Stimulated activated CD8-positive, alpha-beta memory T cell treated with anti-CD3 and anti-CD28 coated beads, Interleukin-15, amount 100 ng/mL, for 1 hour (primary cell): ENCODE data around the gene ZNF280A.
"Not testable (repeated sequence)": the region's sequence is repeated elsewhere in the genome, so short reads cannot be mapped to it uniquely, and the experiment has no call there.

Source experiments
- DNase-seq: peaks from one replicate; pipeline ENCODE4 v3.0.0-alpha.2; 2020; ENCODE audit warnings: low read depth

The ZNF280A gene

DNA sequence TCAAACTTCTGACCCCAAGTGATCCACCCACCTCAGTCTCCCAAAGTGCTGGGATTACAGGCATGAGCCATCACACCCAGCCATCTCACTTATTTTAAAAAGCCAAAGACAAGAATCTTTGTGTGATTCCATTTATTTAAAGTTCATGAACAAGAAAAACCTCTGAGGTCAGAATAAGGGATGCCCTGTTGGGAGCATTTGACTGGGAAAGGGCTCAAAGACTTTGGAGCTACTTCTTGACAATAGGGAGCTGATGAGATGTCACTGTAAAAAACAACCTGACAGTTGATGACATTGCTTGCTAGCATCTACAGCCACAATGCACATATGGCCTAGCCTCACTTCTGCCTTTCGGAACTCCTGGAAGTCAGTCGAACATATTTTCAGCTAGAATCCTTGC lies 6.5 kb downstream of the ZNF280A start:
- DNase-seq, result no peak

DNA sequence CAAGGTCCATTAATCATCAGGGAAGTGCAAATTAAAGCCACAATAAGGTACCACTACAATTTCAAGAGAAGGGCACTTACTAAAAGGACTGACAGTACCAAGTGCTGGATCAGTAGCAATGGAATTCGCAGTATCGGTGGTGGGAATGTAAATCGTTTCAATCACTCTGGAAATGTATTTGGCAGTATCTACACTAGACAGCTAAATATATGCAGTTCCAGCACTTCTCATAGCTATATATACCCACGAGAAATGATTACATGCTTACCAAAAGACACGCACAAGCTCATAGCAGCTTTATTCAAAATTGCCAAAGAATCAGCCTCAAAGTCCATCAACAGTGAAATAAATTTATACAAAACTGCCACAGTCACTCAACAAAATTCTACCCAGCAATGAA lies 7.1 kb downstream of the ZNF280A start:
- DNase-seq, result no peak

- DNase-seq, result not testable (repeated sequence)
Observed at GRCh38 chr22:22510833-22511232, 9.2 kb downstream of the ZNF280A start.

DNA sequence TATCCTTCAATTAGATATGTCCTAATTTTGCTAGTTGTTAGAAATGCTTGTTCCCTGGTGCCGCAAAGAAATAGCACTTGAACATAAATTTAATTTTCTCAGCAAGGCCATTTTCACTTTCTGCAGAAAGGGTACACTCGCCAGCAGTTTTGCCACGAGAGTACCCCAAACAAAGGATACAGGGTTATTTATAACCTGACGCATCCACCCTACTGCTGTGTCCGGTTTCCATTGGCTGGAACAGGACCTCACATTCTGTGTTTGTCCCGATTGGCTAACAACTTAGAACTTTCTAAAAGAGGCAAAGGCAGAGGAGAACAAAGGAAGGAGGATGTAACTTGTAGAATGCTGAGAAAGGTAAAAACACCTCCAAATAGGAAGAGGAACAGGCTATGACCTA lies 10.2 kb downstream of the ZNF280A start:
- DNase-seq, result not testable (repeated sequence)

DNA sequence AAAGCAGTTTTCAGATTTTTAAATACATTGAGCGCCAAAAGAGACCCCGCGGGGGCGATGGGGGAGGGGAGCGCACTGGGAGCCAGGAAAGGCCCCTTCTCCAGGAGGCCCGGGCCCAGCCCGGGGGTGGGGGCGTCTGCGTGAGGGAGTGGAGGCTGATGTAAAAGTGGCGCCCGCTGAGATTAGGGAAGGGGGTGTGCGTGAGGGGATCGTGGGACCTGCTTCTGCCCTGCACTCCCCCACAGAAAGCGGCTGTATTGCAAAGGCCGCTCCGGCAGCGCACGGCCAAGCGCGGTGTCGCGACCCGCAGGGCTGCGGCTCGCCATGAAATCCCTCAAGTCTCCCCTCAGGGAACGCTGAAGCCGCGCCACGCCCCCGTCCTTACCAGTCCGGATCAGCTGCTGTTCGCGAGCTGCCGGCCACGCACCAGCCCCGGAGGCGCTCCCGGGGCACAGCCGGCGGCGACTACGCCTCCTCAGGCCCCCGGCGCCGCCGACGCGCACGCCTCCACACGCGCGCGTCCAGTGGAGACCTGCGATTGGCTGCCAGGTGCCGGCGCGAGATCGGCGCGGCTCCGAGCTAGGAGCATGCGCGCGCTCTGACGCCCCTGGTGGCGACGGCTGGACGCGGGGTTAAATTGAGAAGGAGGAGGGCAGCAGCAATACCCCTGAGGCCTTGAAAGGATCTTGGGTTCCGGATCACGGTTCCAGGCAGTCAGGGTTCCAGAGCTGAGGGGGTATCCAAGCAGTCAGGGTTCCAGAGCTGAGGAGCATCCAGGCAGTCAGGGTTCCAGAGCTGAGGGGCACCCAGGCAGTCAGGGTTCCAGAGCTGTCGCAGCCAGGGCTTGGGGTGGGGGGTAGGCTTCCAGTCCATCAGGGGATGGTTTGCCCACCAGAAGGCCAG lies 11.5 kb downstream of the ZNF280A start, which contains the start of gene ZNF280B:
TSS of gene ZNF280B (minus strand) at position 469 of the 903 bp plus-strand sequence. CDS start 19,344 bp downstream, outside the sequence.
- peak; percentile 61 for DNase-seq

DNA sequence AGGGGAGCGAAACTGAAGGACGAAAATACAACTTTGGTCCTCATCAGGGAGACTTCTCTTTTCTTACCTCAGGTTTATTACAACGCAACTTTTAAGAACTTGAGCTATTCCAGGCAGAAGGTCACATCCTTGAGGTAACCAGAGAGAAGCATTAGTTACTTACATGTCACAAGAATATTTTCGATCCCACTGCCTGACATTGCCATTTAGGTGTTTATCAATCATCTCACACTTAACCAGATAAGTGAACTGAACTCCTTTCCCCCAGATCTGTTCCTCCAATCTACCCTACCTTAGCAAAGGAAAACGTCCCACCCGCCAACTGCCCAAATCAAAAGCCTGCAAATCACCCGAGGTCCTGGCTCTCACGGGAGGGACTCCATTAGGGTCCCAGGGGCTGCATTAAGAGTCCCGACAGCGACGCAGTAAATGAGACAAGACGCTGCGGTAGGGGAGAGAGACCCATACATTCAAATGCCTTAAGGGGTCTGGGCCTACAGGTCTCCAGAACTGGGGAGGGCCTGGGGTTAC lies 12.3 kb downstream of the ZNF280A start:
- no peak for DNase-seq

GRCh38 chr22:22506736-22507135 lies 13.3 kb downstream of the ZNF280A start:
- DNase-seq, result no peak

DNA sequence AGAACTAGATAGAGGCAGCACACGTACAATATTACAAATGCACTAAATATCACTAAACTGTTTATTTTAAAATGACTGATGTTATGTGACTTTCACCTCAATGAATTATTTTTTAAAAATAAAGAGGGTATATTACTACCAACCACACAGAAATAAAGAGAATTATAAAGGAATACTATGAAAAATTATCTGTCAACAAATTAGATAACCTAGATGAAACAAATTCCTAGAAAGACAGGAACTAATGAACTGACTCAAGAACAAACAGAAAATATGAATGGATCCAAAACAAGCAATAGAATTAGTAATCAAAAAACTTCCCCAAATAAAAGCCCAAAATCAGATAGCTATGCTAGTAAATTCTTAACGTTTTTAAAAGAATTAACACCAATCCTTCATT lies 21.8 kb downstream of the ZNF280A start:
- no peak for DNase-seq

DNA sequence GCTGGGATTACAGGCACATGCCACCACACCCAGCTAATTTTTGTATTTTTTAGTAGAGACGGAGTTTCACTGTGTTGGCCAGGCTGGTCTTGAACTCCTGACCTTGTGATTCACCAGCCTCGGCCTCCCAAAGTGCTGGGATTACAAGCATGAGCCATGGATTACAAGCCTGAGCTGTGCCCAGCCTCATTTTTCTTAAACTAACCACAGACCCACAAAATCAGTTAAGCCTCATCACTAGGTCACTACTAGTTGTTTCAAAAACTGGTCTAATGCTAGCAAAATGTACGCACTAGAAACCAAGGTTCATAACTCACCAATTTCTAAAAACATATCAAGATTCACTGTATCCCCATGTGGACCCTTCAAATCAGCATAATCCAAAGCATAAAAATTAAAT lies 28.5 kb downstream of the ZNF280A start:
- DNase-seq, result not testable (repeated sequence)

DNA sequence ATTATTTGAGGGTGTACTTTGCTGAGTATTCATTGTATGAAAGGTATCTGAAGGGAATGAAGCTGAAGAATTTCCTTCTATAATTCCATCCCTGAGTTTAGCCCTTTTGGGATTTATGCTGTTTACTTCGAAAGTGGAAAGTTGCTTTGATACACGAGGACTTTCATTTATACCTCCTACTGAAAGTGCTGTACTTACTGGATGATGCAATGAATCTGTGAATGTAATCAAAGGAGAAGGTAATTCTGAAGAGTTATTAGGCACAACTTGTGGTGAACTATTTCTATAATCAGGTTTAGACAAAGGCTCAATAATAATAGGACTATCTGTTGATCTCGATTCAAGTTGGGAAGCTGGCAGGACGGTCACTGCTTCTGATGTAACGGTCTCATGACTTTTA lies 31.3 kb downstream of the ZNF280A start:
- DNase-seq, result no peak

GRCh38 chr22:22487869-22488597 lies 32.0 kb downstream of the ZNF280A start:
- no peak for DNase-seq

DNA sequence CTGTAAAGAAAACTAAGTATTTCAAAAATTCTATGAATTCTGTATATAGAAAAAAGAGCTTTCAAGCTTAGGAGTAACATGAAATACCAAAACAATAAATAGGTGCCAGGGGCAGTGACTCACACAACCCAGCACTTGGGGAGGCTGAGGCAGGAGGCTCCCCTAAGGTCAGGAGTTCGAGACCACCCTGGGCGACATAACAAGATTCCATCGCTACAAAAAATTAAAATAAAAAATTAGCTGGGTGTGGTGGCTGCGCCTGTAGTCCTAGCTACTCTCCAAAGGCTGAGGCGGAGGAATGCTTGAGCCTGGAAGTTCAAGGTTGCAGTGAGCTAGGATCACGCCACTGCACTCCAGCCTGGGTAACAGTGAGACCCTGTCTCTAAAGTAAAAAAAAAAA lies 33.0 kb downstream of the ZNF280A start:
- DNase-seq, result no peak

DNA sequence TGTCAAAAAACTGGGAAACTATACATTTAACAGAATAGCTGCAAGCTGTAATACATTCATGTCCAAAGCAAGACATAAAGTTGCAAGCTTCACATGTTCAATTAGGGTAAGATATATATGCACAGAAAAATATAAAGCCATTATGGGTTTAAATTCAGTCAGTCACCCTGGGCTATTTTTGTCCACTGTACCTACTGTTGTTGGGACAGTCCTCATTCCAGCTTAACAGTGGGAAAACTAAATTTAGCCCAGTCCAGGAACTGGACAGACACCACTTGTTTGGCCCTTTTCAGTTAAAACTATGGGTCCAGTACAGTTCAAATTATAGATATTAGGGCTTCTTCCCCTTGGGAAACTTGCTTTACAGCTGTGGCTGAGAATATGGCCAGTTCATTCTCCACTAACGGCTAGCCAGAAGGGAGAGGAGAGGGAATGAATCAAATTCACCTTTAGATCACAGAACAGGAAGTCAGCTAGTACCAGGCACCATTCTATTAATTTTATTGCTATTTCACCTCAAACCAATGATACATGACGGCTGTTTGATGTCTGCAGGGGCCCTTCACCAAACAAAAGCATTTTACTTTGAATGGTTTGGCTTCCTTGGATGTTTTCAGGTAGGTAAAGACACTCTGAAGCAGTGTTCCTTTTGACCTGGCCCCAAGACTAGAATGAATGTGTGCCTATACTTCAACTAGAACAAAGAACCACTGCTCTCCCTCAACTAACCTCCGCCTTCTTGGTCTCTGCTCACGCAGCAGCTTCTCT lies 33.8 kb downstream of the ZNF280A start:
- no peak for DNase-seq

GRCh38 chr22:22485524-22485923 lies 34.5 kb downstream of the ZNF280A start:
- DNase-seq, result no peak

DNA sequence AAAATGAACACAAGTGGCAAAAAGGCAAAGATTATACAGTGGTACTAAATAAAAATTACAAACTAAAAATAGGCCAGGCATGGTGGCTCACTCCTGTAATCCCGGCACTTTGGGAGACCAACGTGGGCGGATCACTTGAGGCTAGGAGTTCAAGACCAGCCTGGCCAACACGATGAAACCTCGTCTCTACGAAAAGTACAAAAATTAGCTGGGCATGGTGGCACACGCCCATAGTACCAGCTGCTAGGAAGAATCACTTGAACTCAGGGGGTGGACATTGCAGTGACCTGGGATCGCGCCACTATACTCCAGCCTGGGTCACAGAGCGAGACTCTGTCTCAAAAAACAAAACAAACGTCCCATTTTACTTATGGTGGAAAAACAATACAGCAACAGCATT lies 36.0 kb downstream of the ZNF280A start:
- no peak for DNase-seq

DNA sequence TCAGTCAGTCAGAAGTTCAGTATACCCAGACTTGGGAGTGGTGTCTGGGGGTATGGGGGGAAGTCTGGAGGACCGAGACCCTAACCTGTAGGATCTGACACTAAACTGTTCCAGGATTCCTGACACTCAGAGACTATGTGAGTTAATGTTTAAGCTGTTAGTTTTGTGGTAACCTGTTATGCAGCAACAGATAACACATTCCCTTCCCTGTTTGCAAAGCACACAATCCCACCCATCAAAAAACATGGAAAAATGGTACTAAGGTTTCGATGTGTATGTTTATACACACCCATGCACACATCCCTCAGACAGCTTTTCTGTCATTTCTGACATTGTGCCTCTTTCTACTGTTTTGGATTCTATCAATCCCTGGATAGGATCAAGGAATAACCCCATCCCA lies 39.1 kb downstream of the ZNF280A start:
- DNase-seq, result no peak

DNA sequence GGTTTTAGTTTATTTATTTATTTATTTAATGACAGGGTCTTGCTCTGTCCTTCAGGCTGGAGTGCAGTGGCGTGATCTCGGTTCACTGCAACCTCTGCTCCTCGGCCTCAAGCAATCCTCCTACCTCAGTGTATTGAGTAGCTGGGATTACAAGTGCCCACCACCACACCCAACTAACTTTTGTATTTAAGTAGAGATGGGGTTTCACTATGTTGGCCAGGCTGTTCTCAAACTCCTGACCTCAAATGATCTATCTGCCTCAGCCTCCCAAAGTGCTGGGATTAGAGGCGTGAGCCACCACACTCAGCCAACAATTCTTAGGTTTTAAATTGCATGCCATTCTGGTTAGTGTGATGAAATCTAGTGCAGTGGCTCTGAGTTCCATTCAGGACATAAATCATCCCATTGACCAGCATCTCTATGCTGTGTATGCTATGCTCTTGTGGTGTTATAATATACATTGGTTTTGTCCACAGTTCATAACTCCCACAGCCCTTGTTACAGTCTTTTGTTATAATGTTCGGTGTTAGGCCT lies 40.0 kb downstream of the ZNF280A start:
- DNase-seq, result no peak

GRCh38 chr22:22479116-22479515 lies 41.0 kb downstream of the ZNF280A start:
- no peak for DNase-seq

DNA sequence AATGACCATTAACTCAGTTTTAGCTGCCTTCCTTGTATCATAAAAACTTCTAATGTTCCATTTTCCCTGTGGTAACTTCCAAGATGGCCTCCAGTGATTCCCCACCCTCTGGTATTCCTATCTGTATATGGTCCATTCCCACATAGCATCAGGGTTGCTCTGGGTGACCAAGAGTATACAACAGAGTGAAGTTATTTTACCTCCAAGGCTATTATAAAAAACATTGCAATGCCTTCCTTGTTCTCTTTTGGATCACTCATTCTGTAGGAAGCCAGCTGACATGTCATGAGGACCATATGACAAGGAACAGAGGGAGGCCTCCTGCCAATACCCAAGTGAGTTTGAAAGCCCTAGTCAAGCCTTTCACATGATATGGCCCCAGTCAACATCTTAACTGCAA lies 41.6 kb downstream of the ZNF280A start:
- DNase-seq, result no peak

GRCh38 chr22:22474733-22475132 lies 45.3 kb downstream of the ZNF280A start:
- DNase-seq, result no peak

- DNase-seq, result not testable (repeated sequence)
Observed at GRCh38 chr22:22471104-22471503, 49.0 kb downstream of the ZNF280A start.

DNA sequence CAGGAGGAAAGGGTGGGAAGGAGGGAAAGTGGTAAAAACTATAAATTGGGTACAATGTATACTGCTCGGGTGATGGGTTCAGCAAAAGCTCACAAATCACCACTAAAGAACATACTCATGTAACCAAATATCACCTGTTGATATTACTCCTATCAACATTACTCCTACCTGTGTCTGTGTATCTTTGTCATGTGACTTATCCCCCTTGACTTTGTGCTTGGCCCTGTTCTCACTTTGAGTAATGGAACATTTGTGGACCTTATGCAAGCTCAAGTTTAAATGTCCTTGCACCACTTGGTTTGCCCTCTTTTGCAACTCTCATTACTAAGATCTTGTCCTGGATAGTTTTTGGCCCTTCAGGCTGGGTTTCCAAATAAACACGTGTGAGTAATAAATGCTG lies 50.5 kb downstream of the ZNF280A start:
- no peak for DNase-seq
